Right cardiac atrium (tissue), 5 donors: ENCODE results near the gene CUL7. TPM values are rescaled to one million over a fixed set of nuclear protein-coding genes. Genes with fewer than 3 reads are reported as not detected.
A peak's percentile ranks its signal among the peaks of the same experiment; 100 is the strongest.
"Not testable (repeated sequence)": the region's sequence is repeated elsewhere in the genome, so short reads cannot be mapped to it uniquely, and the experiment has no call there.

Experiments
- ATAC-seq, 2 donors: fragments of 200-7000 bp; cut with Tn5 transposase; one replicate each; pipeline versions ENCODE4 v1.8.0 to v1.9.1; 2020; ENCODE audit warnings: moderate library complexity in 2 of 2, mild to moderate bottlenecking in 1 of 2
- DNase-seq, 3 donors: peaks; one replicate each; pipeline ENCODE4 v3.0.0-alpha.2; 2020
- H3K27ac ChIP-seq: one replicate; pipeline ENCODE4 v1.5.1; 2013; ENCODE audit warnings: mild to moderate bottlenecking, low read length, control low read depth, moderate library complexity
- H3K27me3 ChIP-seq: one replicate; pipeline ENCODE4 v1.6.1; 2013; ENCODE audit not compliant: control insufficient read depth, insufficient read depth
- H3K4me1 ChIP-seq: one replicate; pipeline ENCODE4 v1.6.1; 2013; ENCODE audit warnings: low read length; ENCODE audit not compliant: control insufficient read depth, insufficient read depth
- H3K4me3 ChIP-seq: one replicate; pipeline ENCODE4 v1.5.1; 2013; ENCODE audit warnings: low read length, control low read depth
- H3K9me3 ChIP-seq: one replicate; pipeline ENCODE4 v1.6.1; 2013; ENCODE audit warnings: low read length; ENCODE audit not compliant: control insufficient read depth
- WGBS: extraction: QIAGEN DNeasy Blood & Tissue Kit; methylation state at CpG from one replicate; pipeline ENCODE4 v1.1.7; 2013; 5-methylcytosine and 5-hydroxymethylcytosine counted together
- intact Hi-C, 4 donors: fragments of 100-400 bp; cut with DNase I; formaldehyde crosslinking; loops; one replicate each; pipeline versions ENCODE4 v1.11.0 to v1.14.0; 2022 to 2023
- polyA plus RNA-seq: library from polyadenylated mRNA; stranded (reverse); fragments of 200-250 nt; gene quantifications from one replicate; pipeline ENCODE4 v1.2.3, GENCODE V29; 2013
- total RNA-seq, 4 donors: library from RNA; stranded (reverse); fragmentation: NEBNext Ultra II Directional; extraction: Animal tissue kit (Norgen Biotek cat#: 25700); gene quantifications; one replicate each; pipeline ENCODE4 v1.2.1, GENCODE V29; 2021
- donor health status: healthy with polysubstance abuse.
- donor health status: DM: no; HTN: yes; CAD: no.
- donor health status: DM: no; HTN: no; CAD: no.
- donor health status: DM: no; HTN: yes; CAD: no; lungs with severe emphysema.
- donor health status: DM: yes; HTN: yes; CAD: no.

CUL7 gene
- total and polyA plus RNA-seq, 5 donors: 4.5 to 9.6 (median 9.2) TPM

DNA sequence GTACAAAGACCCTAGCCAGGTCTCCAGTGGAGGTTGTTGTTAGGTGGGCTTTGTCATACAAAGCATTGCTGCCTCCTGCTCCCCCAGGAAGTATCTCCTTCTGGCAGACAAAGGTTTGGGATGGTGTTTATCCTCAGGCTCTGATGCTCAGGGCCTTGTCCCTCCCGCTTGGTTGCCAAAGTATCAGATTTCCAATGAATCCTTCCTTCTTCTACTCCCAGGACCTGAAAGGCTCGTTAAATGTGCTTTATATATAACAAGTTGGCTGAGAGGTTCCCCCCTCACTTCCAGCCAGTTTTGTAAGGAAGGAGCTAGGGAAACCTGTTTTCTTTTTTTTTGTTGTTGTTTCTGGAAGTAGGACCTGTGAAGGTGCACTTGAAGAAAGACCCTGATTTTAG is 36.9 kb upstream of the CUL7 start:
- H3K4me1 ChIP-seq: no peaks in the 10 kb centered on the region
- no peaks in the 10 kb centered on the region for H3K27me3 ChIP-seq
- WGBS: 48% methylated on average over 2 of the region's 2 CpGs
- intact Hi-C loops: no loop called here
- ATAC-seq: no peak
- no peak for DNase-seq
- no peak overlapping the region for H3K4me3 ChIP-seq
- H3K9me3 ChIP-seq: no peaks in the 10 kb centered on the region
- H3K27ac ChIP-seq: no peak overlapping the region

- ATAC-seq (no peak), DNase-seq (no peak)
- Histone ChIP-seq H3K4me1 (no peaks in the 10 kb centered on the region), H3K27me3 (no peaks in the 10 kb centered on the region), H3K9me3 (no peaks in the 10 kb centered on the region), H3K27ac (no peak overlapping the region), H3K4me3 (no peak overlapping the region)
- WGBS: 80% methylated on average over 8 of the region's 8 CpGs
- intact Hi-C loops: loop anchor here in 1 of 4 donors (10.0 kb wide), 1 partner anchor 55 kb away; no protein-coding TSS in a partner anchor
Measured at GRCh38 chr6:43089874-43090558, 36.4 kb upstream of the CUL7 start.

- intact Hi-C loops: loop anchor here in 1 of 4 donors (10.0 kb wide), 1 partner anchor 55 kb away; no protein-coding TSS in a partner anchor
Measured at GRCh38 chr6:43089467-43089866, 35.8 kb upstream of the CUL7 start.

GRCh38 chr6:43088654-43089056 is 35.0 kb upstream of the CUL7 start:
- DNase-seq (no peak), ATAC-seq (no peak)
- Histone ChIP-seq H3K27ac (no peak overlapping the region), H3K4me1 (no peaks in the 10 kb centered on the region), H3K27me3 (no peaks in the 10 kb centered on the region), H3K9me3 (no peaks in the 10 kb centered on the region), H3K4me3 (no peak overlapping the region)
- intact Hi-C loops: loop anchor here in 1 of 4 donors (10.0 kb wide), 1 partner anchor 56 kb away; no protein-coding TSS in a partner anchor
- 94% methylated on average over 4 of the region's 4 CpGs for WGBS

More at GRCh38 chr6:43089467-43089866, 35.8 kb upstream of the CUL7 start:
- Histone ChIP-seq H3K9me3 (no peaks in the 10 kb centered on the region), H3K4me3 (no peak overlapping the region), H3K27me3 (no peaks in the 10 kb centered on the region), H3K27ac (no peak overlapping the region), H3K4me1 (no peaks in the 10 kb centered on the region)
- ATAC-seq (no peak), DNase-seq (no peak)
- 60% methylated on average over 4 of the region's 4 CpGs for WGBS

DNA sequence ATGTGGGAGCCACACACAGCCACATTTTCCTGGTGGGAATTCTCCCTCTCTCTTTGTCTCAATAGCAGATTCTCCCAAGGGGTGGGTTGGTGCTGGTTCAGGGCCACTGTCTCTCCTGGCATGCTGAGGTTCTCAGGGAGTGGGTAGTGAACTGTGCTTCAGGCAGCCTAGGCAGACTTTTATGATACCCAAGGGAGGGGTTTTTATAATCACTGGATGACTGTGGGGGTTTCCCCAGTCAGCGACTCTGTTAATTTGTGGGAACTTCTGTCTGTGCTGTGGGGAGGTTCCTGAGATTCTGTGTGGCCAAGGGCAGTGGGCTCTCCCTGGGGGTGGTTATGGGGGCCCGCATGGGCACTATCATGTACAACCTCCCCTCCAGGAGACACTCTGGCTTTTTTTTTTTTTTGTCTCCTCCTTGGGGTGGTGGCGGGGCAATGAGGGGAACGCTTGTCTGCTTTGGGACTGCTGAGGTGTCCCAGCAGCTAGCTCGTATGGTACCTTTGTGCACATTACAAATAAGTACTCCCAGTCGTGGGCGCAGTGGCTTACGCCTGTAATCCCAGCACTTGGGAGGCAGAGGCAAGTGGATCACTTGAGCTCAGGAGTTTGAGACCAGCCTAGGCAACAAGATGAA is 32.5 kb upstream of the CUL7 start:
- intact Hi-C loops: loop anchor here in 1 of 4 donors (10.0 kb wide), 1 partner anchor 59 kb away; no protein-coding TSS in a partner anchor
- H3K27me3 ChIP-seq: no peaks in the 10 kb centered on the region
- no peaks in the 10 kb centered on the region for H3K4me1 ChIP-seq
- 81% methylated on average over 8 of the region's 8 CpGs for WGBS
- no peak overlapping the region for H3K4me3 ChIP-seq
- H3K27ac ChIP-seq: no peak overlapping the region
- no peaks in the 10 kb centered on the region for H3K9me3 ChIP-seq
- DNase-seq (no peak), ATAC-seq (no peak)

- Histone ChIP-seq H3K27me3 (no peaks in the 10 kb centered on the region), H3K27ac (no peak overlapping the region), H3K4me3 (no peak overlapping the region), H3K9me3 (no peaks in the 10 kb centered on the region), H3K4me1 (no peaks in the 10 kb centered on the region)
- ATAC-seq: peak in 1 of 2 donors; percentile 19
- WGBS: 64% methylated on average over 13 of the region's 13 CpGs
- intact Hi-C loops: loop anchor here in 1 of 4 donors (10.0 kb wide), 1 partner anchor 62 kb away; no protein-coding TSS in a partner anchor
- no peak for DNase-seq
Measured at GRCh38 chr6:43082806-43083655, 29.4 kb upstream of the CUL7 start.

GRCh38 chr6:43081922-43082321 is 28.3 kb upstream of the CUL7 start:
- H3K27ac ChIP-seq, H3K9me3 ChIP-seq: not testable (repeated sequence)

GRCh38 chr6:43081043-43081442 is 27.4 kb upstream of the CUL7 start:
- no peak for ATAC-seq
- H3K27ac ChIP-seq: no peak overlapping the region
- no peaks in the 10 kb centered on the region for H3K9me3 ChIP-seq
- no peak for DNase-seq
- intact Hi-C loops: loop anchor here in 1 of 4 donors (10.0 kb wide), 1 partner anchor 64 kb away; no protein-coding TSS in a partner anchor
- 91% methylated on average over 4 of the region's 4 CpGs for WGBS
- H3K4me3 ChIP-seq: no peak overlapping the region
- H3K4me1 ChIP-seq: peaks cover 2% of the 10 kb centered on the region
- H3K27me3 ChIP-seq: no peaks in the 10 kb centered on the region

More at GRCh38 chr6:43081922-43082321, 28.3 kb upstream of the CUL7 start:
- H3K4me3 ChIP-seq, H3K27me3 ChIP-seq, ATAC-seq, DNase-seq, H3K4me1 ChIP-seq: not testable (repeated sequence)
- WGBS: 90% methylated on average over 9 of the region's 9 CpGs
- intact Hi-C loops: loop anchor here in 1 of 4 donors (10.0 kb wide), 1 partner anchor 63 kb away; no protein-coding TSS in a partner anchor

- ATAC-seq (no peak), DNase-seq (no peak)
- peaks cover 2% of the 10 kb centered on the region for H3K4me1 ChIP-seq
- no peaks in the 10 kb centered on the region for H3K27me3 ChIP-seq
- no peak overlapping the region for H3K4me3 ChIP-seq
- no peak overlapping the region for H3K27ac ChIP-seq
- no peaks in the 10 kb centered on the region for H3K9me3 ChIP-seq
- WGBS: 88% methylated on average over 2 of the region's 2 CpGs
- intact Hi-C loops: loop anchor here in 2 of 4 donors (5.0 to 10.0 kb wide), 2 partner anchors 49 to 56 kb away; no protein-coding TSS in a partner anchor
Measured at GRCh38 chr6:43078691-43079090, 25.0 kb upstream of the CUL7 start.

GRCh38 chr6:43077981-43078511 is 24.4 kb upstream of the CUL7 start:
- no peaks in the 10 kb centered on the region for H3K27me3 ChIP-seq
- ATAC-seq (no peak), DNase-seq (peak in 1 of 3 donors; percentile 30)
- intact Hi-C loops: loop anchor here in 2 of 4 donors (5.0 to 10.0 kb wide), 2 partner anchors 49 to 57 kb away; no protein-coding TSS in a partner anchor
- H3K27ac ChIP-seq: no peak overlapping the region
- peaks cover 2% of the 10 kb centered on the region for H3K4me1 ChIP-seq
- no peaks in the 10 kb centered on the region for H3K9me3 ChIP-seq
- 89% methylated on average over 6 of the region's 6 CpGs for WGBS
- no peak overlapping the region for H3K4me3 ChIP-seq
